ENCODE measurements around the gene FKBP6.

The FKBP6 gene

DNA sequence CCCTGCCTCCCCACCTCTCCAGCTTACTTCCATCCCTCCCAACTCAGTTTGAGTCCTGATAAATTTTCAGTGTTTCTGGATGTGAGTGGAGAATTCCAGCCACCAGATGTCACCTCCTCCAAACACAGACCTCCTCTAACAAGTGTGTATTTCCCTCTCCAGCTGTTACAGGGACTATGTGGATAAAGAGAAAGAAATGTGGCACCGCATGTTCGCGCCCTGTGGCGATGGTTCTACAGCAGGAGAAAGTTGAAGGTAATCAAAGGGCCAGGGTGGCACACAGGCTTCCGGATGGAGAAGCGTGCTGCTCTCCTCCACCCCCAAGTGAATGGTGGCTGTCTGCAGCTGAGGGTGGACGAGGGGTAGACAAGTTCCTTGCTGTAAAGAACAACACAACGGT, 14.7 kb downstream of the FKBP6 start:
- peak; percentile 54; the same call in 1 of the 3 replicates for ATAC-seq (ENCODE audit: low read depth)
- no peak overlapping the region for H3K4me3 ChIP-seq (ENCODE audit: severe bottlenecking)

DNA sequence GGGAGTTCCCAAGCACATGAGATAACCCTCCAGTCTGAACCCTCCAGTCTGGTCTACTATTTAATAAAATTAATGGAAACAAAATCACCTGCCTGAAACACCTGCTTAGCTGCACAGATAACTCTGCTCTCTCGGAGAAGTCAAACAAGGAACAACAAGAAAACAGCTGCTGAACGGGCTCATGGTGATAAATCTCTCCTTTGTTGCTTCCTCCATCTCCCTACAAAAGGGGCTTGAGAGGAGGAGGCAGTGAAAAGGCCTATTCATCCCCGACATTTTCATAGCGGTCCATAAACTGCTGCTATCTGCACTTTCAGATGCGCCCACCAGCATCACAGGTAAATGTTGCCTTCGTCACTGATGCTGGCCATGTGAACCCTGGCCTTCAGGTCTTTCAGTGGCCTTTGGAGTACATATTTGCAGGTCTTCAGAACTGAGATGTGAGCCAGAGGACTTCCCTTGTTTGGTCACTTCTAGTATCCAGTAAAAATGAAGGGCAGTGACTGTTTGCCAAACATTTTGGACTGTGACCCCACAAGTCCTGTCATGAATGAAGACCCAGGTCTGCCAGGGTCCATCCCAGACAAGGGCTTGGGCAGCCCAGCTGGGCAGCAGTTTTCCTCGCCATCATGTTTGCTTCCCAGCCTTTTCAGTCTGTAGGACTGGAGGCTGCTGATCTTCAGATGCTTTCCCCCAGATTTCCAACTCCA, 15.9 kb downstream of the FKBP6 start:
- peaks cover 4% of the 10 kb centered on the region for H3K4me1 ChIP-seq (ENCODE audit: insufficient read depth, poor library complexity, severe bottlenecking)
- no peak for DNase-seq (ENCODE audit: low spot score)
- TF ChIP-seq, protein P1, sequence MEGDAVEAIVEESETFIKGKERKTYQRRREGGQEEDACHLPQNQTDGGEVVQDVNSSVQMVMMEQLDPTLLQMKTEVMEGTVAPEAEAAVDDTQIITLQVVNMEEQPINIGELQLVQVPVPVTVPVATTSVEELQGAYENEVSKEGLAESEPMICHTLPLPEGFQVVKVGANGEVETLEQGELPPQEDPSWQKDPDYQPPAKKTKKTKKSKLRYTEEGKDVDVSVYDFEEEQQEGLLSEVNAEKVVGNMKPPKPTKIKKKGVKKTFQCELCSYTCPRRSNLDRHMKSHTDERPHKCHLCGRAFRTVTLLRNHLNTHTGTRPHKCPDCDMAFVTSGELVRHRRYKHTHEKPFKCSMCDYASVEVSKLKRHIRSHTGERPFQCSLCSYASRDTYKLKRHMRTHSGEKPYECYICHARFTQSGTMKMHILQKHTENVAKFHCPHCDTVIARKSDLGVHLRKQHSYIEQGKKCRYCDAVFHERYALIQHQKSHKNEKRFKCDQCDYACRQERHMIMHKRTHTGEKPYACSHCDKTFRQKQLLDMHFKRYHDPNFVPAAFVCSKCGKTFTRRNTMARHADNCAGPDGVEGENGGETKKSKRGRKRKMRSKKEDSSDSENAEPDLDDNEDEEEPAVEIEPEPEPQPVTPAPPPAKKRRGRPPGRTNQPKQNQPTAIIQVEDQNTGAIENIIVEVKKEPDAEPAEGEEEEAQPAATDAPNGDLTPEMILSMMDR (IDR thresholded peaks at IDR 0.05; ENCODE audit: poor library complexity, severe bottlenecking): no peak
- H3K27me3 ChIP-seq (ENCODE audit: insufficient read depth, poor library complexity, severe bottlenecking): no peaks in the 10 kb centered on the region
- no peaks in the 10 kb centered on the region for H3K9me3 ChIP-seq (ENCODE audit: severe bottlenecking)
- no peaks in the 10 kb centered on the region for H3K36me3 ChIP-seq (ENCODE audit: low read depth)
- no peak overlapping the region for H3K4me3 ChIP-seq (ENCODE audit: severe bottlenecking)
- ATAC-seq (ENCODE audit: low read depth): no peak
- H3K27ac ChIP-seq (ENCODE audit: poor library complexity, severe bottlenecking): no peak overlapping the region

More for the DNA sequence above, 14.7 kb downstream of the FKBP6 start:
- H3K27ac ChIP-seq (ENCODE audit: poor library complexity, severe bottlenecking): no peak overlapping the region
- H3K27me3 ChIP-seq (ENCODE audit: insufficient read depth, poor library complexity, severe bottlenecking): no peaks in the 10 kb centered on the region
- no peaks in the 10 kb centered on the region for H3K36me3 ChIP-seq (ENCODE audit: low read depth)
- DNase-seq (ENCODE audit: low spot score): no peak
- H3K9me3 ChIP-seq (ENCODE audit: severe bottlenecking): no peaks in the 10 kb centered on the region
- H3K4me1 ChIP-seq (ENCODE audit: insufficient read depth, poor library complexity, severe bottlenecking): peaks cover 4% of the 10 kb centered on the region
- TF ChIP-seq, protein P1 (IDR thresholded peaks at IDR 0.05; ENCODE audit: poor library complexity, severe bottlenecking): peak; percentile 55

DNA sequence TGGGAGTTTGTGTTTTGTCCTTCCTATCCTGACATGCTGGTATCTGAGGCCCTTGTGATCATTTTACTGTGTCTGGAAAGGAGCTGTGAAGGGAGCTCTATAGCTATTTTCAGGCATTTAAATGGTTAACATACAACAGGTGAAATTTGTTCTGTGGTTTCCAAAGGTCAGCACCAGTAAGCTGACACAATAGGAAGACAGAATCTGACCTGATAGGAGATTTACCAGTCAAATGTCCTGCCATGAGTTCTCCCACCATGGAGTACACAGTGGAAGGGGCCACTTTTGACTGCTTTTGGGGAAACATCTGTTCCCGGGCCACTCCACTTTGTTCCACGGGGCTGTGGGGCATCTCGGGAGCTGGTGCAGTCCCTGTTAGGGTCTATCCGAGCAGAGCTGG, 17.6 kb downstream of the FKBP6 start:
- ATAC-seq (ENCODE audit: low read depth) (no peak), DNase-seq (ENCODE audit: low spot score) (no peak)
- no peaks in the 10 kb centered on the region for H3K9me3 ChIP-seq (ENCODE audit: severe bottlenecking)
- no peak overlapping the region for H3K27ac ChIP-seq (ENCODE audit: poor library complexity, severe bottlenecking)
- no peaks in the 10 kb centered on the region for H3K27me3 ChIP-seq (ENCODE audit: insufficient read depth, poor library complexity, severe bottlenecking)
- peaks cover 4% of the 10 kb centered on the region for H3K4me1 ChIP-seq (ENCODE audit: insufficient read depth, poor library complexity, severe bottlenecking)
- H3K4me3 ChIP-seq (ENCODE audit: severe bottlenecking): no peak overlapping the region
- TF ChIP-seq, protein P1 (IDR thresholded peaks at IDR 0.05; ENCODE audit: poor library complexity, severe bottlenecking): no peak
- H3K36me3 ChIP-seq (ENCODE audit: low read depth): no peaks in the 10 kb centered on the region

DNA sequence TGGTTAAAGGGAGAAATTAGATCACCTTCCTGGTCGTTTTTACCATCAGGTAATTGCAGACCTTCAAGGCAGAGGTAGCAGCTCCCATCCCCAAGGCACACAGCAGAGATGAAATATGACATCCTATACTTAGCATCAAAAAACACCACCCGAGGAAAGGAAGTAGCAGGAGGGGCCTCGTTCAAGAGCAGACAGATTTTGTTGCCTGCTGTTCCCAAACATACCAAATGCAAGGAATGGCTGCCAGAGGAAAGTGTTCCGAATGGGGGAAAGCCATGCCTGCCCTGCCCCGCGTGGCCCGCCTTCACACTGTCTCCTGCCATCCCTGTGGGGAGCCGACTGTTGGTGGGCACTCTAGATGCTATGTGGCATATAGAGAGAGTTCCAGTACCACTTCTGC, 18.0 kb downstream of the FKBP6 start:
- Histone ChIP-seq H3K27ac (ENCODE audit: poor library complexity, severe bottlenecking) (no peak overlapping the region), H3K4me1 (ENCODE audit: insufficient read depth, poor library complexity, severe bottlenecking) (peaks cover 4% of the 10 kb centered on the region), H3K4me3 (ENCODE audit: severe bottlenecking) (no peak overlapping the region), H3K27me3 (ENCODE audit: insufficient read depth, poor library complexity, severe bottlenecking) (no peaks in the 10 kb centered on the region), H3K36me3 (ENCODE audit: low read depth) (no peaks in the 10 kb centered on the region), H3K9me3 (ENCODE audit: severe bottlenecking) (no peaks in the 10 kb centered on the region)
- TF ChIP-seq, protein P1 (IDR thresholded peaks at IDR 0.05; ENCODE audit: poor library complexity, severe bottlenecking): no peak
- ATAC-seq (ENCODE audit: low read depth): no peak
- no peak for DNase-seq (ENCODE audit: low spot score)

DNA sequence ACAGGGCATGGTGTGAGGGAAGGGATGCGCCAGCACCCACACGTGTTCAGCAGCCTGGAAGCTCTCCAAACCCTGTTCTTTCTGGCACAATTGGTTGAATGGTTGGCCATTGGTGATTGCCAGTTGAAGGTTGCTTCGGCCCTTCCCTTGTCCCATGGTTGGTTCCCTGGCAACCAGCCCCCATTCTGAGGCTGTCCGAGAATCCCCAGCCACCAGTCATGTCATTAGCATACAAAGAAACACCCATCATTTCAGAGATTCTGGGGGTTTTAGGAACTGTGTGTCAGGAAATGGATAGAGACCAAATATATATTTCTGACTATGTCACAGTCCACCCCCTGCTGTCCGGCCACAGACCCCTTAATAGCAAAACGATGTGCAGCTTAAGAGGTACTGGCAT, 21.8 kb downstream of the FKBP6 start:
- Histone ChIP-seq H3K9me3 (ENCODE audit: severe bottlenecking) (no peaks in the 10 kb centered on the region), H3K27me3 (ENCODE audit: insufficient read depth, poor library complexity, severe bottlenecking) (no peaks in the 10 kb centered on the region), H3K27ac (ENCODE audit: poor library complexity, severe bottlenecking) (no peak overlapping the region), H3K36me3 (ENCODE audit: low read depth) (no peaks in the 10 kb centered on the region), H3K4me1 (ENCODE audit: insufficient read depth, poor library complexity, severe bottlenecking) (no peaks in the 10 kb centered on the region), H3K4me3 (ENCODE audit: severe bottlenecking) (no peak overlapping the region)
- DNase-seq (ENCODE audit: low spot score) (no peak), ATAC-seq (ENCODE audit: low read depth) (no peak)
- TF ChIP-seq, protein P1 (IDR thresholded peaks at IDR 0.05; ENCODE audit: poor library complexity, severe bottlenecking): no peak
